MG63 (cell line): ENCODE measurements around the gene PRXL2C. TPM values are rescaled to one million over a fixed set of nuclear protein-coding genes. Genes with fewer than 3 reads are reported as not detected.

Experiments
- DNase-seq: peaks from one replicate; pipeline ENCODE4 v3.0.0-alpha.2; 2020
- H3K27me3 ChIP-seq: fragments of 250-450 bp; sonication (Bioruptor Pico); 2 replicates; pipeline ENCODE4 v1.5.1; 2020; ENCODE audit warnings: mild to moderate bottlenecking, moderate library complexity
- H3K36me3 ChIP-seq: fragments of 250-450 bp; sonication (Bioruptor Pico); 2 replicates; pipeline ENCODE4 v1.5.1; 2020; ENCODE audit warnings: mild to moderate bottlenecking, moderate library complexity
- H3K4me3 ChIP-seq: fragments of 250-450 bp; sonication (Bioruptor Pico); 2 replicates; pipeline ENCODE4 v1.5.1; 2020; ENCODE audit warnings: mild to moderate bottlenecking, moderate library complexity
- H3K9me3 ChIP-seq: fragments of 250-450 bp; sonication (Bioruptor Pico); 2 replicates; pipeline ENCODE4 v1.5.1; 2020; ENCODE audit warnings: mild to moderate bottlenecking, moderate library complexity
- total RNA-seq: library from RNA; depleted of rRNA; stranded (reverse); fragments of >200 nt; shearing (Covaris generic); gene quantifications from 2 replicates; pipeline ENCODE4 v1.2.3, GENCODE V29; 2014; ENCODE audit warnings: low replicate concordance; rRNA removed

PRXL2C gene
- total RNA-seq, 1 experiment from 2014 or later, result 20.3 TPM

- H3K9me3 ChIP-seq, result no peaks in the 10 kb centered on the region
- no peak for DNase-seq
- H3K36me3 ChIP-seq, result no peaks in the 10 kb centered on the region
- no peak overlapping the region for H3K4me3 ChIP-seq
- no peaks in the 10 kb centered on the region for H3K27me3 ChIP-seq
These were observed 58.5 kb downstream of the PRXL2C start for GRCh38 chr9:96596601-96597111.

Other genes starting within 250 kb of the PRXL2C start
- gene ZNF367, start 236.9 kb downstream of the PRXL2C start, total RNA-seq, result 24.0 and 25.8 TPM in 2 replicates
- gene HABP4, start 205.1 kb downstream of the PRXL2C start, total RNA-seq, result 15.9 and 19.4 TPM in 2 replicates
- gene CDC14B, start 35.5 kb downstream of the PRXL2C start, total RNA-seq, result 4.0 and 14.8 TPM in 2 replicates
- gene ZNF510, start 122.8 kb upstream of the PRXL2C start, total RNA-seq, result 2.7 and 4.6 TPM in 2 replicates
- 5.1 and 6.3 TPM in 2 replicates for gene ZNF782, start 199.2 kb upstream of the PRXL2C start, total RNA-seq